Panc1 (cell line): Measurements from ENCODE around the gene CCDC57. TPM values are rescaled to one million over a fixed set of nuclear protein-coding genes. Genes with fewer than 3 reads are reported as not detected.

Experiments
- ATAC-seq: fragments of 200-7000 bp; cut with Tn5 transposase; 2 replicates; pipeline ENCODE4 v1.9.1; 2020; ENCODE audit warnings: mild to moderate bottlenecking, moderate library complexity
- BruUV-seq: library from RNA; stranded (reverse); fragments of 400-500 nt; replicated peaks from 2 replicates; lab custom pipeline; 2021; lab: Mats Ljungman, UMichigan
- CTCF ChIA-PET: fragments of 300-600 bp; sonication (Branson Sonifier 250); formaldehyde crosslinking; loops from one replicate; lab custom pipeline; 2022; ENCODE audit warnings: antibody characterized with exemption; lab: Charles Lee
- POLR2A ChIA-PET: fragments of 300-600 bp; sonication (Branson Sonifier 250); formaldehyde crosslinking; loops from one replicate; lab custom pipeline; 2022; ENCODE audit warnings: antibody characterized with exemption; lab: Charles Lee
- DNase-seq: peaks from one replicate; pipeline ENCODE4 v3.0.0-alpha.2; 2010; ENCODE audit warnings: low read depth, low spot score
- H3K27ac ChIP-seq: 2 replicates; pipeline ENCODE4 v1.5.1; 2011; ENCODE audit warnings: mild to moderate bottlenecking, low read length, inconsistent platforms
- H3K27me3 ChIP-seq: fragments of 200-500 bp; sonication (Bioruptor generic); 2 replicates; pipeline ENCODE4 v1.6.0; 2014; ENCODE audit warnings: low read length, inconsistent platforms; ENCODE audit not compliant: control insufficient read depth, insufficient read depth
- H3K36me3 ChIP-seq: fragments of 200-500 bp; sonication (Bioruptor generic); 2 replicates; pipeline ENCODE4 v1.5.1; 2014; ENCODE audit warnings: inconsistent platforms, mild to moderate bottlenecking, low read length, moderate library complexity; ENCODE audit not compliant: control insufficient read depth, insufficient read depth
- H3K4me1 ChIP-seq: 2 replicates; pipeline ENCODE4 v1.5.1; 2011; ENCODE audit warnings: inconsistent platforms, mild to moderate bottlenecking, low read length, moderate library complexity; ENCODE audit not compliant: control insufficient read depth, insufficient read depth
- H3K4me3 ChIP-seq, 2 experiments: 2 replicates each; pipeline ENCODE4 v1.5.1; 2011 to 2012; ENCODE audit warnings: low read depth in 2 of 2, low read length in 2 of 2, mild to moderate bottlenecking in 2 of 2, inconsistent platforms in 1 of 2, moderate library complexity in 1 of 2
- H3K9me3 ChIP-seq: fragments of 200-500 bp; sonication (Bioruptor generic); 2 replicates; pipeline ENCODE4 v1.5.1; 2014; ENCODE audit warnings: low read depth, mild to moderate bottlenecking, inconsistent platforms, low read length, moderate library complexity; ENCODE audit not compliant: control insufficient read depth, insufficient read depth
- POLR2AphosphoS5 ChIP-seq: IDR thresholded peaks from 2 replicates; pipeline ENCODE4 v1.6.1; 2012; ENCODE audit warnings: mild to moderate bottlenecking, low read depth, low read length, moderate library complexity
- SIN3A ChIP-seq: IDR thresholded peaks from 2 replicates; pipeline ENCODE4 v1.6.1; 2012; ENCODE audit warnings: low read depth, mild to moderate bottlenecking, low read length, moderate library complexity, borderline replicate concordance; ENCODE audit not compliant: insufficient read depth
- TCF7L2 ChIP-seq: IDR thresholded peaks from 2 replicates; pipeline ENCODE4 v1.6.1; 2011; ENCODE audit warnings: mild to moderate bottlenecking, low read depth, low read length, inconsistent platforms
- in situ Hi-C: cut with HindIII; loops from 2 replicates; pipeline ENCODE4 v1.10.0; 2016; ENCODE audit warnings: low sequenced_read_pairs, low pct_unique_long_range_greater_than_20kb
- intact Hi-C: fragments of 100-400 bp; cut with micrococcal nuclease; formaldehyde crosslinking; loops from one replicate; pipeline ENCODE4 v1.10.0; 2022; ENCODE audit not compliant: unreplicated experiment
- total RNA-seq: library from RNA; stranded (reverse); gene quantifications from one replicate; pipeline ENCODE4 v1.2.1, GENCODE V29; 2021; ENCODE audit not compliant: unreplicated experiment
- TF ChIP-seq, protein P1 (sequence below), 2 experiments: IDR thresholded peaks; 2 replicates each; pipeline ENCODE4 v1.6.1; 2011 to 2012; ENCODE audit warnings: low read depth in 2 of 2, control low read depth in 1 of 2, low read length in 1 of 2, mild to moderate bottlenecking in 1 of 2, moderate library complexity in 1 of 2; ENCODE audit not compliant: insufficient read depth in 1 of 2
- TF ChIP-seq, protein P2 (sequence below): fragments of 450-650 bp; IDR thresholded peaks from 2 replicates; pipeline ENCODE4 v1.5.1; 2017; ENCODE audit warnings: mild to moderate bottlenecking

CCDC57 gene
- total RNA-seq, 1 experiment from 2014 or later: 63.6 TPM

DNA sequence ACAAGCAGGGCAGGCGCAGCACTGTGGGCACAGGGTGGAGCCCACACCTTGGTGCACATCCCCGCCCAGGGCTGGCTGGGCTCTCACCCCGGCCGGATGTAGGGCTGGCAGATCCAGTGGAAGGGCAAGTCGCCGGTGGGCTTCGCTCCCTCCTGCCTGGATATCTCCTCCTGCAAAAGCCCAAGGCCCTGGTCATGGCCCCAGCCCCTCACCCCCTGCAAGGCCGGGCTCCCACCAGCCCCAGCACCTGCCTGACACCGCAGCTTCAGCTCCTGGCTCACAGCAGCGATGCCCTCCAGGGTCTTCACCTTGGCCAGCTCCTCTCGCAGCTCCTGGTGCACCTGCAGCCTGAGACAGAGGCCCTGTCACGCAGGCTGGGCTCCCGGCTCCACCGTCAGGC is 152.0 kb downstream of the CCDC57 start:
- TF ChIP-seq SIN3A (no peak), TCF7L2 (no peak), POLR2AphosphoS5 (no peak)
- TF ChIP-seq, protein P1, sequence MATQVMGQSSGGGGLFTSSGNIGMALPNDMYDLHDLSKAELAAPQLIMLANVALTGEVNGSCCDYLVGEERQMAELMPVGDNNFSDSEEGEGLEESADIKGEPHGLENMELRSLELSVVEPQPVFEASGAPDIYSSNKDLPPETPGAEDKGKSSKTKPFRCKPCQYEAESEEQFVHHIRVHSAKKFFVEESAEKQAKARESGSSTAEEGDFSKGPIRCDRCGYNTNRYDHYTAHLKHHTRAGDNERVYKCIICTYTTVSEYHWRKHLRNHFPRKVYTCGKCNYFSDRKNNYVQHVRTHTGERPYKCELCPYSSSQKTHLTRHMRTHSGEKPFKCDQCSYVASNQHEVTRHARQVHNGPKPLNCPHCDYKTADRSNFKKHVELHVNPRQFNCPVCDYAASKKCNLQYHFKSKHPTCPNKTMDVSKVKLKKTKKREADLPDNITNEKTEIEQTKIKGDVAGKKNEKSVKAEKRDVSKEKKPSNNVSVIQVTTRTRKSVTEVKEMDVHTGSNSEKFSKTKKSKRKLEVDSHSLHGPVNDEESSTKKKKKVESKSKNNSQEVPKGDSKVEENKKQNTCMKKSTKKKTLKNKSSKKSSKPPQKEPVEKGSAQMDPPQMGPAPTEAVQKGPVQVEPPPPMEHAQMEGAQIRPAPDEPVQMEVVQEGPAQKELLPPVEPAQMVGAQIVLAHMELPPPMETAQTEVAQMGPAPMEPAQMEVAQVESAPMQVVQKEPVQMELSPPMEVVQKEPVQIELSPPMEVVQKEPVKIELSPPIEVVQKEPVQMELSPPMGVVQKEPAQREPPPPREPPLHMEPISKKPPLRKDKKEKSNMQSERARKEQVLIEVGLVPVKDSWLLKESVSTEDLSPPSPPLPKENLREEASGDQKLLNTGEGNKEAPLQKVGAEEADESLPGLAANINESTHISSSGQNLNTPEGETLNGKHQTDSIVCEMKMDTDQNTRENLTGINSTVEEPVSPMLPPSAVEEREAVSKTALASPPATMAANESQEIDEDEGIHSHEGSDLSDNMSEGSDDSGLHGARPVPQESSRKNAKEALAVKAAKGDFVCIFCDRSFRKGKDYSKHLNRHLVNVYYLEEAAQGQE (IDR thresholded peaks at IDR 0.05; ENCODE audit: insufficient read depth in 1 of 2, low read depth in 2 of 2, low read length in 1 of 2): no peak
- TF ChIP-seq, protein P2, sequence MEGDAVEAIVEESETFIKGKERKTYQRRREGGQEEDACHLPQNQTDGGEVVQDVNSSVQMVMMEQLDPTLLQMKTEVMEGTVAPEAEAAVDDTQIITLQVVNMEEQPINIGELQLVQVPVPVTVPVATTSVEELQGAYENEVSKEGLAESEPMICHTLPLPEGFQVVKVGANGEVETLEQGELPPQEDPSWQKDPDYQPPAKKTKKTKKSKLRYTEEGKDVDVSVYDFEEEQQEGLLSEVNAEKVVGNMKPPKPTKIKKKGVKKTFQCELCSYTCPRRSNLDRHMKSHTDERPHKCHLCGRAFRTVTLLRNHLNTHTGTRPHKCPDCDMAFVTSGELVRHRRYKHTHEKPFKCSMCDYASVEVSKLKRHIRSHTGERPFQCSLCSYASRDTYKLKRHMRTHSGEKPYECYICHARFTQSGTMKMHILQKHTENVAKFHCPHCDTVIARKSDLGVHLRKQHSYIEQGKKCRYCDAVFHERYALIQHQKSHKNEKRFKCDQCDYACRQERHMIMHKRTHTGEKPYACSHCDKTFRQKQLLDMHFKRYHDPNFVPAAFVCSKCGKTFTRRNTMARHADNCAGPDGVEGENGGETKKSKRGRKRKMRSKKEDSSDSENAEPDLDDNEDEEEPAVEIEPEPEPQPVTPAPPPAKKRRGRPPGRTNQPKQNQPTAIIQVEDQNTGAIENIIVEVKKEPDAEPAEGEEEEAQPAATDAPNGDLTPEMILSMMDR: no peak
- POLR2A ChIA-PET: no interaction called here
- CTCF ChIA-PET: no interaction called here

DNA sequence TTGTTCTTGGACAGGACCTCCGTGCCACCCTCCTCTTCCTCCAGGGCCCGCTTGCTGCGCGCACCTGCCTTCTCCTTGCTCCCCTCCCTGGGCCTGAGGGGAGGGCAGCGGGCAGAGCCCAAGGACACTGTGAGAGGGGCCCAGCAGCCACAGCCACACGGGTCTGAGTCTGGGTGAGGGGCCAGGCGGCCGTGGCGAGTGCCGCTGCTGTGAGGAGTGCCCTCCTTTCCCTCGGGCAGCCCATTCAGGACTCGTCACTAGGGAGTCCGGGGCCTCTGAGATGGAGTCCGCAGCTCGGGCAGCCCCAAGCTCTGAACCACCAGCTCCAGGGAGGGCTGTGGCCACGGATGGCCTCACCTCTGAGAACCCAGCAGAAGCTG is 152.7 kb downstream of the CCDC57 start:
- ChIA-PET POLR2A (no interaction called here), CTCF (no interaction called here)
- in situ Hi-C loops (no loop called here), intact Hi-C loops (no loop called here)
- H3K4me1 ChIP-seq: peaks cover 28% of the 10 kb centered on the region
- TF ChIP-seq POLR2AphosphoS5: no peak
- no peak for TF ChIP-seq SIN3A
- TF ChIP-seq, protein P2: no peak
- TF ChIP-seq, protein P1 (IDR thresholded peaks at IDR 0.05; ENCODE audit: insufficient read depth in 1 of 2, low read depth in 2 of 2, low read length in 1 of 2): no peak
- no peak for TF ChIP-seq TCF7L2
- no peak overlapping the region for H3K27ac ChIP-seq
- no peak overlapping the region for H3K4me3 ChIP-seq
- no peaks in the 10 kb centered on the region for H3K9me3 ChIP-seq
- H3K27me3 ChIP-seq: no peaks in the 10 kb centered on the region
- no peak for ATAC-seq
- no peak for DNase-seq
- BruUV-seq: no TSS peak
- H3K36me3 ChIP-seq: peaks cover 6% of the 10 kb centered on the region

More for the DNA sequence above, 152.0 kb downstream of the CCDC57 start:
- H3K9me3 ChIP-seq: no peaks in the 10 kb centered on the region
- H3K4me1 ChIP-seq: peaks cover 25% of the 10 kb centered on the region
- no TSS peak for BruUV-seq
- DNase-seq: no peak
- no peaks in the 10 kb centered on the region for H3K27me3 ChIP-seq
- intact Hi-C loops (no loop called here), in situ Hi-C loops (no loop called here)
- H3K4me3 ChIP-seq: no peak overlapping the region
- peaks cover 3% of the 10 kb centered on the region; the same call in 1 of the 2 replicates for H3K36me3 ChIP-seq
- ATAC-seq: no peak
- no peak overlapping the region for H3K27ac ChIP-seq
